Activated naive CD4-positive, alpha-beta T cell treated with anti-CD3 and anti-CD28 coated beads, Interleukin-2, amount 50 U/mL, for 16 hours (primary cell): ENCODE measurements around the gene MYL12B.
A peak's percentile ranks its signal among the peaks of the same experiment; 100 is the strongest.
"Not testable (repeated sequence)": the region's sequence is repeated elsewhere in the genome, so short reads cannot be mapped to it uniquely, and the experiment has no call there.

ENCODE experiments used
- DNase-seq: peaks from one replicate; pipeline ENCODE4 v3.0.0-alpha.2; 2020

MYL12B gene

GRCh38 chr18:3263132-3263700, 1.3 kb downstream of the MYL12B start:
- no peak for DNase-seq

- no peak for DNase-seq
These were observed 2.4 kb downstream of the MYL12B start for GRCh38 chr18:3264362-3264761.

- DNase-seq = no peak
These were observed 3.7 kb downstream of the MYL12B start for GRCh38 chr18:3265564-3266033.

- no peak for DNase-seq
These were observed 4.2 kb downstream of the MYL12B start for GRCh38 chr18:3266062-3266608.

GRCh38 chr18:3268306-3268705, 6.4 kb downstream of the MYL12B start:
- DNase-seq = no peak

- DNase-seq = no peak
These were observed 7.4 kb downstream of the MYL12B start for GRCh38 chr18:3269241-3269913.

GRCh38 chr18:3269914-3270299, 8.0 kb downstream of the MYL12B start:
- no peak for DNase-seq

- no peak for DNase-seq
These were observed 11.1 kb downstream of the MYL12B start for GRCh38 chr18:3273042-3273441.

GRCh38 chr18:3277643-3278213, 15.8 kb downstream of the MYL12B start:
- not testable (repeated sequence) for DNase-seq

GRCh38 chr18:3279201-3280185, 17.6 kb downstream of the MYL12B start:
- DNase-seq = no peak

GRCh38 chr18:3281456-3282400, 19.8 kb downstream of the MYL12B start:
- no peak for DNase-seq

GRCh38 chr18:3283253-3283863, 21.4 kb downstream of the MYL12B start:
- DNase-seq = no peak

GRCh38 chr18:3283908-3284307, 22.0 kb downstream of the MYL12B start:
- DNase-seq = no peak

- DNase-seq = no peak
These were observed 22.6 kb downstream of the MYL12B start for GRCh38 chr18:3284501-3284900.

- DNase-seq = no peak
These were observed 24.2 kb downstream of the MYL12B start for GRCh38 chr18:3286159-3286558.

GRCh38 chr18:3293196-3293951, 31.4 kb downstream of the MYL12B start:
- DNase-seq = no peak

- DNase-seq = no peak
These were observed 32.6 kb downstream of the MYL12B start for GRCh38 chr18:3294435-3295080.

GRCh38 chr18:3297025-3297984, 35.4 kb downstream of the MYL12B start:
- DNase-seq = peak; percentile 93

GRCh38 chr18:3304832-3305231, 42.9 kb downstream of the MYL12B start:
- no peak for DNase-seq
